Limb (tissue), 2 donors: ENCODE measurements around the gene GFRAL.

Experiments
- DNase-seq, 2 donors: peaks; one replicate each; pipeline ENCODE4 v3.0.0-alpha.2; 2016; ENCODE audit errors: extremely low spot score in 2 of 2

GFRAL gene

GRCh38 chr6:55433446-55434130 is 106.3 kb downstream of the GFRAL start:
- DNase-seq = no peak

- no peak for DNase-seq
Observed at GRCh38 chr6:55437141-55437540, 109.9 kb downstream of the GFRAL start.

- no peak for DNase-seq
Observed at GRCh38 chr6:55438203-55438602, 110.9 kb downstream of the GFRAL start.

GRCh38 chr6:55443238-55444134 is 116.2 kb downstream of the GFRAL start:
- no peak for DNase-seq

GRCh38 chr6:55445648-55446204 is 118.5 kb downstream of the GFRAL start:
- DNase-seq = peak in 1 of 2 donors; percentile 81

GRCh38 chr6:55447891-55448290 is 120.6 kb downstream of the GFRAL start:
- DNase-seq = no peak

- DNase-seq = no peak
Observed at GRCh38 chr6:55448451-55448850, 121.2 kb downstream of the GFRAL start.

- DNase-seq = no peak
Observed at GRCh38 chr6:55449225-55449624, 122.0 kb downstream of the GFRAL start.

GRCh38 chr6:55450005-55450404 is 122.7 kb downstream of the GFRAL start:
- no peak for DNase-seq
